HG03196 (cell line): ENCODE results near the gene LY9.
"Not testable (repeated sequence)": the region's sequence is repeated elsewhere in the genome, so short reads cannot be mapped to it uniquely, and the experiment has no call there.

Experiments
- ATAC-seq: cut with Tn5 transposase; IDR thresholded peaks from one replicate; pipeline ENCODE4 v1.9.1; 2021; ENCODE audit not compliant: unreplicated experiment

LY9 gene

GRCh38 chr1:160774886-160775719 is 20.9 kb upstream of the LY9 start:
- ATAC-seq = no peak

DNA sequence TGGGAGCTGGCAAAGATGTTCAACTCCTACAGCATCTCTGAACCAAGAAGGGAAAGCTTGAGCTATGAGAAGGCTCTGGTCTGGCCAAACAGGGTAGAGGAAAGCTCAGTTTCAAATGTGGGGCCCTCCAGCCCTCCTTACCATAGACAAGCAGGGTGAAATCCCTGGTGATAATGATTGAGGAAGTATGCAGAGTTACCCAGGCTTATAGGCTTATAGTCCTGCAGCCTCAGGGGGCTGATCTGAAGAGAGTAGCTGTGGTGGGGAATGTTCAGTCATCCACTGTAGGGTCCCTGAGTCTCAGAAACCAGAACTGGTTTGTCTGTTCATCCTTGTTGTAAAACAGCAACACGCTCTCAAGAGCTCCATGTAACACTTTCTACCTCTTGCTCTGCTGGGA is 19.8 kb upstream of the LY9 start:
- ATAC-seq = no peak

DNA sequence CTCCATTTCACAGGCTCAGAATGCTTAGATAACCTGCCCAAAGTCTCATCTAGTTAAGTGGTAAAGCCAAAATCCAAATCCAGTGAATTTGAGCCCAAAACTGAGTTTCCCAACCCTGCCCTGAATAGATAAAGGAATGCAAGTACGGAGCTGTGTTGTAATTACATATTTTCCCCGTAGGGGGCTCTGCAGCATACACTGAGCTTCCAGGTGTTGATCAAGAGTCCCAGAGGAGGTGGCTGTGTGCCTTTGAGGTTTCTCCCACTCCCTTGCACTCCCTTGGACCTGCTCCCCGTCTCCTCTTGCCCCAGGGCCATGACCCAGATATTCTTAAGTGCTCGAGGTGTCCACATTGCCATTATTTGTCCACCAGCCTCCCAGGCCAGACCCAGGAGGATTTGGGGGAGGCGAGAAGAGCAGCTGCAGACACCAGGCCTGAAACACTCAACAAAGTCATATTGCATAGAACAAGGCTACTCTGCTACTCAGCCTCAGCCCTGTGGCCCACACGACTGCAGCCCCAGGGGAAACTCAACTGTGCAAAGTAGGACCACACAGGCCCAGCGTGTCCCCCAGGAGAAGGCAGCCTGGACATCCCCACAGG is 18.4 kb upstream of the LY9 start:
- no peak for ATAC-seq

DNA sequence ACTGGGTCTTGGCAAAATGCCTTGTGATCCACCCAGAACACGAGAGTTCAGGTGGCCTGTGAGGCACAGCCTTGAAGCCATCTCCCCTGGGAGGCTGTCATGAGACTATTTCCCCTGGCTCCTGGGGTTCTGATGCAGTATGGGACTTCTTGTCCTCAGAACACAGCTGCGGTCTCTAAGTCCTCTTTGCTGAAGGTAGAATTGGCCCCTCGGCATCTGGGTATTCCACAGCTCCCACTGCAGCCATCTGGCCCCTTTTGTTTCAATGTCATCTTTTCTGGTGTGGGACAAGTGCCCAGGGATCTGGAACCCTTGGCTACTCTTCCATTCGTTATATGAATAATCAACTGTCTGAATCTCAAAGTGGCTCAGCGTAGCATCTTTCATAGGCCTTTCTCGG is 17.0 kb upstream of the LY9 start:
- ATAC-seq = no peak

GRCh38 chr1:160779626-160780397 is 16.2 kb upstream of the LY9 start:
- no peak for ATAC-seq

DNA sequence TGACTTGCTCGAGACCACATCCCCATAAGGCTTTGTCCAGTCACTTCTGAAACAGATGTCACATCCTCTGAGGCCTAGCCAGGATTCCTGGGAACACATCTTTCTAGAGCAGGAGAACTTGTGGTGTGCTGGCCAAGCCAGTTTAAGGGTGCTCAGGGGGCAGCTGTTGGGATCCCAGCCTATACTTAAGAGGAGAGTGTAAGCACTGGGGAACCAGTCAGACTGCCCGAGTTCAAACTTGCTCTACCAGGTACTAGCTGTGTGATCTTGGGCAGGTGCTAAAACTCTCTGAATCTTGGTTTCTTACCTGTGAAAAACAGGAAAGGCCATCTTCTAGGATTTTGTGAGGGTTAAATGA is 15.6 kb upstream of the LY9 start:
- ATAC-seq = no peak

- no peak for ATAC-seq
Measured at GRCh38 chr1:160781186-160781766, 14.7 kb upstream of the LY9 start.

GRCh38 chr1:160781914-160782689 is 13.9 kb upstream of the LY9 start:
- ATAC-seq = peak; percentile 84

DNA sequence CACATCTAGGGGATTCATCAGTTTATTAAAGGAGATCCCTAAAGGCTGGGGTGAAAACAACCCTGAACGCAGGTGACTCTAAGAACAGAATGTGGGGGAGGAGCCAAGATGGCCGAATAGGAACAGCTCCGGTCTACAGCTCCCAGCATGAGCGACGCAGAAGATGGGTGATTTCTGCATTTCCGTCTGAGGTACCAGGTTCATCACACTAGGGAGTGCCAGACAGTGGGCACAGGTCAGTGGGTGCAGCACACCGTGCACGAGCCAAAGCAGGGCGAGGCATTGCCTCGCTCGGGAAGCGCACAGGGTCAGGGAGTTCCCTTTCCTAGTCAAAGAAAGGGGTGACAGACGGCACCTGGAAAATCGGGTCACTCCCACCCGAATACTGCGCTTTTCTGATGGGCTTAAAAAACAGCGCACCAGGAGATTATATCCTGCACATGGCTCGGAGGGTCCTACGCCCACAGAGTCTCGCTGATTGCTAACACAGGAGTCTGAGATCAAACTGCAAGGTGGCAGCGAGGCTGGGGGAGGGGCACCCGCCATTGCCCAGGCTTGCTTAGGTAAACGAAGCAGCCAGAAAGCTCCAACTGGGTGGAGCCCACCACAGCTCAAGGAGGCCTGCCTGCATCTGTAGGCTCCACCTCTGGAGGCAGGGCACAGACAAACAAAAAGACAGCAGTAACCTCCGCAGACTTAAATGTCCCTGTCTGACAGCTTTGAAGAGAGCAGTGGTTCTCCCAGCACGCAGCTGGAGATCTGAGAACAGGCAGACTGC is 12.8 kb upstream of the LY9 start:
- not testable (repeated sequence) for ATAC-seq

- ATAC-seq = no peak
Measured at GRCh38 chr1:160789051-160789701, 6.8 kb upstream of the LY9 start.

DNA sequence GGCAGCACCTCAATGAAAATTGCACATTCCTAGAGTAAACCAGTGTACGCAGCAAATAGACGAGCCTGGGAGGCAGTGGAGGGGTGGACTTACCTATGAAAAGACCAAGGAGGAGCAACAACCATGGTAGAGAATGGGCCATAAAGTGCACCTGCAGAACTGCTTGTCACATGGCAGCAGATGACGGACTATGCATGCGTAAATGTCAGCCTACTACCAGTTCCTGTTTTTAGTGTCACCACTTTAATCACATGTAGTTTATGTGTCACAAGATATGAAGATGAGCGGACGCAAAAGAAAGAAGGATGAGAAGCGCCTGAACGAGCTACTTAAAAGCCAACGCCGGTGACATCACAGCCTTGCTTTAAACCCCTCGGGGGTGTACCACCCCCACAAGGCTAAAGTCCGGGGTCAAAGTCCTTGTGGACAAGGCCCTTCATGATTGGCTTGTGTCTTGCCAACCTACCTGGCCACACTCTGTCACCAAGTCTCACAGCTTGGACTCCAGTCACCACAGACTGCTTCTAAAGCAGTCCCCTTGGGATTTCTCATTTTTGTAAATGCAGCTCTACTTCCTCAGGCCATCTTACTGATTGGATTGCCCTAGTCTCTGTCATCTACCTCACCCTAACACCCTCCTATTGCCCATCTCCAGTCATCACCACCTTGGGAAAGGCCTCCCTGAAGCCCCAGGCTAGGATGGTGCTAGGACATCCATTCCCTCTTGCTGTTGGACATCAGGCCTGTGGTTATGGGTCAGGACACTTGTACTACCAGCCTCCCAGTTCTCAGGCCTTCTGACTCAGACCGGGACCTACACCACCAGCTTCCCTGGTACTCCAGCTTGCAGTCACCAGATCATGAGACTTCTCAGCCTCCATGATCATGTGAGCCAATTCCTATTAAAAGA is 6.0 kb upstream of the LY9 start:
- peak; percentile 80 for ATAC-seq

- no peak for ATAC-seq
Measured at GRCh38 chr1:160794376-160794775, 1.6 kb upstream of the LY9 start.

DNA sequence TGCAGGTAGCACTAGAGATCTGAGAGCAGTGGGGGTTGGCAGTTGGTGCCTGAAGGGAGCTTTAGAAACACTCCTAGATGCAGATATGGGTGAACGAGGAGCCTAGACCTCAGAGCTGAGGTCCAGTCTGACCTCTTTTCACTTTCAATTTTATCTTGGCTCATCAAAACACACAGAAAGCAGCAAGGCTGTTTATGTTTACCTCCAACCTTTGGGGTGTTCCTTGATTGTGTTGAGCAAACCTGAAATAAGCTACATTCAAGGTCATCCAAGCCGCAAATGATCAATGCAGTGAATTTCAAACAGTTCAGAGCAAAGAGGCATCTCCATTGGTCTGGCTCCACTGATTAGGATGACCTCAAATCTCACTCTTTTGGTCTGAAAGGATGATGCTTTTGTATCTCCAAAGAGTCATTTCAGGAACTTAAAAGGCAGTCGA is 1.3 kb downstream of the LY9 start:
- no peak for ATAC-seq

- no peak for ATAC-seq
Measured at GRCh38 chr1:160797861-160798273, 1.9 kb downstream of the LY9 start.

DNA sequence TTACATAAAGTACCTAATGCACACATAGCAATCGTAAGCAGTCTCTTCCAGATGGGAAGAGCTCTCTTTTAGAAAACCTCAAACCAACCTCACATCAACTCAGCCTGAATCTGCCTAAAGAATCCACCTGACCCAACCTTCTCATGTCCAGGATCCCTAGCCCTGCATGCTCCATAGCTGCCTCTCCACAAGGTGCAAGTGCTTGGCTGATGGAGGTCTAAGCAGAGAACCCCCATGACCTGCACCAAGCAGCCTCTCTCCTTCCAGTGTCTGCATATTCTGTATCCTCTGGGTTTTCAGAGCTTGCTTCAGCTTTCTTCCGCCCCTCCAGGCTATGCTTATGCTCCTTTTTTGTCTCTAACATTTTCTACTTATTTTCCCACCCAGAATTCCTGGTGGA is 2.5 kb downstream of the LY9 start:
- no peak for ATAC-seq

DNA sequence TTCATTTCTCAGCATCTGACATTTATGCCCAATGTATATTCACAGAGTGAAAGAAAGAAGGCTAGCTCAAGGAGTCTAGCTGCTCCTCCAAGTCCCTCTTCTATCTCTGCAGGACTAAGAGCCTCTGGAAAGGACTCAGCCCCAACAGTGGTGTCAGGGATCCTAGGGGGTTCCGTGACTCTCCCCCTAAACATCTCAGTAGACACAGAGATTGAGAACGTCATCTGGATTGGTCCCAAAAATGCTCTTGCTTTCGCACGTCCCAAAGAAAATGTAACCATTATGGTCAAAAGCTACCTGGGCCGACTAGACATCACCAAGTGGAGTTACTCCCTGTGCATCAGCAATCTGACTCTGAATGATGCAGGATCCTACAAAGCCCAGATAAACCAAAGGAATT is 3.7 kb downstream of the LY9 start:
- no peak for ATAC-seq

- no peak for ATAC-seq
Measured at GRCh38 chr1:160800142-160800541, 4.2 kb downstream of the LY9 start.

GRCh38 chr1:160800645-160801408 is 4.9 kb downstream of the LY9 start:
- no peak for ATAC-seq
